HG03378 (cell line): Measurements from ENCODE around the gene KDR.

ENCODE experiments used
- ATAC-seq: cut with Tn5 transposase; IDR thresholded peaks from one replicate; pipeline ENCODE4 v1.9.1; 2021; ENCODE audit warnings: mild to moderate bottlenecking, moderate library complexity; ENCODE audit not compliant: unreplicated experiment

The KDR gene

DNA sequence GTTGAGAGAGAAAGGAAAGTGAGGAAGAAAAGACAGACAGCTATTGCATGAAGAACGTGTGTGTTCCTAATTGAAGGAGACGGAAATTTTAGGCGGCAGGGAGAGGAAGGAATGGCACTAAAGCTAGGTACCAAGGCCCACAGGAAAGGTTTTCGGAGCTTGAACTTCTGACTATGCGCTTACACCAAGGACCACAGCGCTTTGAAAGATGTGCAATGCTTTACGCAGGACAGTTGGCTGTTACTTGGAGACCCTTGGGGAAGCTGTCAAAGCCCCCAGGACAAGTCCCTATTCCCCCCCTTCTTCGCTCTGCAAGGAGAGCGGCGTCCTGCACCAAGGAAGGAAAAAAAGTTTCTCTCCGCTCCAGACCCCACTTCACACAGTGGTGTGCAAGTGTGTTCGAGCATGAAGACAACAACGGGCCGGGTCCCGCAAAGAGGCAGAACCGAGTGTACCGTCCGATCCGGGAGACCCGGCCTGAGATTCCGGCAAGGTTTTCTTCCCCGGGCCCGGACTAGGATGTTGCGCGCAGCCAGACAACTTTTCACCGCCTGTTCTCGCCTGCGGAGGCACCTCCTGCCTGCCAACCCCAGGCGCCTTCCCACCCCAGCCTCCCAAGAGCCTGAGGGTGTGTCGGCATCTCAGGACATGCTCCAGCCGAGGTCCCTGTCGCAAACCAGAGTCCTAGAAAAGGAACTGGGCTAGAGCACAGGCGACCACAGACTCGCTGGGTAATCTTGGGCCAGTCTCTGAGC is 896 bp downstream of the KDR start:
- no peak for ATAC-seq

DNA sequence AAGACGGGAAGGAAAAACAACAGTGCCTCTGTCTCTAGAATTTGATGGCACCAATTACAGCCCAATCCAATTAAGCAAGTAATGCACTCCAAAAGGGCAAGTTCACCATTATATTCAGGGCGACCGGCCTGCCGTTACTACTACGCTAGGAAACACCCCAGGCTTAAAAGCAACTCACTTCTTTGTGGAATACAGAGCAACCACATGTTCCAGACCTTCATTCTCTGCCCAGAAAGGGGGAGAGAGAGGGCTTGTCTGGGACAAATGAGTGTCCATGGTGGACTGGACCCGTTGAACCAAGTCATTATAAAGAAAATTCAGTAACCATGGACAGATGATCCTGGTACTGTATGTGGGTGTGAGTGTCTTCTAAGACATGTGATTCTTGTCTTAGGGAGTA is 1.6 kb downstream of the KDR start:
- ATAC-seq: no peak

DNA sequence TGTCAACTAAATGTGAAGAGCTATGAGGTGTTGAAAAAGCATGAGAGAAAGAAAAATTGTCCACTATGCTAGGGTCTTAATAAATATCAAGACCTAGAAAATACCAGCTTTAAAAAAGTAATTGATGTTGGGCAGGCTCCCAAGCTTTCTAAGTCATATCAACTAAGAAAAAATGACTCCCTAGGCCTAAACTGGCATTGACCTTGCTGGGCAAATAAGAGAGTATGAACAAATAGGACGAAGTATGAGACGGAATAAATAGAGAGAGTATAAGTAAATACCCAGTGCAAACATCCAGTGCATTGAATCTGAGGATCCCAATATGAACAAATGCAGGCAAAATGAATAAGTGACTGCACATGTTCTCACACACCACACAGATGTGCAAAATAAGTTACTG is 3.2 kb downstream of the KDR start:
- ATAC-seq: no peak

DNA sequence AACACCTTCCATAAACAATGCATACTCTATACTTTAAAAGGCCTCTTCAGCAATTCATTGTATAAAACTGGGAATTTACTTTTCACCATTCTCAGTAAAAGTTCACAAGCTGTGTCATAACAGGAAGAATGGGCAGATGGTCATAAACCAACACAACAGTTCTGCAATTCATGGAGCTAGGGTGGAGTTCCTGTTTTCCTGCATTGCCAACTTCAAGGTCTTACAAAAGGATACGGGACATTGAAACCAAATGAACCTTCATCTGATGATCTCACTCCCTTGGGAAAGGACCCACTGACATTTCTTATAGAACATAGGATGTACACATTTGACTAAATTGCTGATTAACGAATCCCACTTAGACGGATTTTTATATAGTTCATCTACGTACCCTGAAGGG is 4.1 kb downstream of the KDR start:
- ATAC-seq: no peak

DNA sequence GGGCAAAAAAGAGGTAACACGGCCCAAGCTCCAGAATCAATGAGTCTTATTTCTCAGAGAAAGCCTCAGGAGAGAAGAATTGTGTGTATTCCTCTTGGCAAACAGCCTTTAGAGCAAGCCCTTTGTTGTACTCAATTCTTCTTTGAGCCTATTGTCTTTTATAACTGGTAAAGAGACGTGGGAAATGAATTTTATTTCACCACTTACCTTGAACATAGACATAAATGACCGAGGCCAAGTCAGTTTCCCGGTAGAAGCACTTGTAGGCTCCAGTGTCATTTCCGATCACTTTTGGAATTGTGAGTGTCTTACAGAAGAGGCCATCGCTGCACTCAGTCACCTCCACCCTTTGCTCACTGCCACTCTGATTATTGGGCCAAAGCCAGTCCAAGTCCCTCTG is 7.0 kb downstream of the KDR start:
- ATAC-seq: no peak

DNA sequence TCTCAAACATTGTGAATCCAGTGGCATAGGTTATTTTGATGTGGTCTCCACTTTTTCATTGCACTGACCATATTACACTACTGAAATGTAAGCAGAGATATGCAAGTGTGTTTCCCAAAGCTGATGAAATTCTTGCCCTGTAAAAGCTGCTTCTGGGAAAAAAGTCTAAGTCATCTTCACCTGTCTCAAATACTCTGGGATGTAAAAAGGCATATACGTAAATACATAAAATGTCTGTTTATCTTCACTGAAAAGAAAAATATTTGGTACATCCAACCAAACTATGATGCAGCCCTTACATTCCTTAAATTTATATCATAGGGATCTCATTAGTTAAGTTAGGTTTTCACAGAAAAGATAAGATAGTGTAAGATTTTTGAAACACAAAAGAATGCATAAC is 7.9 kb downstream of the KDR start:
- ATAC-seq: no peak

DNA sequence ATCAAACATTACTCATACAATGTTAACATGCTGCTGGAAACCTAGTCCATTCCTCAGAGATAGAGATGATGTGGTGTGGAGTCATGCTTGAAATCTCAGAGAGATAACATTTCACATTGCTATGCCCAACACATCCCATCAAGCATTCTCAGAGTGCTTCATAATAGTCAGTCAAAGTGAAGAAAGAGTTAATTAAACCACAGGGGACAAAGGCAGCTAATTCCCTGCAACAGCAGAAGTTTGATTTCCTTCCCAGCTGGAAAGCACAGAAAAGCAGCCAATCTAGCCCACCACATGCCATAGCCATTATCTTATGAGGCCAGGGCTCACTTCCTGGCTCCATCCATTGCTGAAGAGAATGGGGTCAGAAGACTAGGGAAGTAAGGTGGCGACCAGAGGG is 8.9 kb downstream of the KDR start:
- no peak for ATAC-seq

DNA sequence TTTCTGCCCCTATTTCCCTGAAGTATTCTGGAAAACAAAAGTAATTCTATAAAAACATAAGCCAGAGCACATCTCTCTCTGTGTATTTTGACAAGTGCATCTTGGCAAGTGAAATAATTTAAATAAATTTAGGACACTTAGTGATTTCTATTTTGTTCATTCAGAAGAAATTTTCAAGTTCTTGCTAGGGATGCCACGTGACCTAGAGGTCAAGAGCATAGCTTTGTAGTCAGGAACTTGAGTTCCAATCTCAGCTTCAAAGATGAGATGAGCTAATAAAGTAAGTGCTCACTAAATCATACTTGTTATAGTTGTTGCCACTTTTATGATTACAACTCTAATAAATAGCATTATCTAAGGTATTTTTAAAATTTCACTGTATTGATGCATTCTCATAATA is 13.8 kb downstream of the KDR start:
- ATAC-seq: no peak

DNA sequence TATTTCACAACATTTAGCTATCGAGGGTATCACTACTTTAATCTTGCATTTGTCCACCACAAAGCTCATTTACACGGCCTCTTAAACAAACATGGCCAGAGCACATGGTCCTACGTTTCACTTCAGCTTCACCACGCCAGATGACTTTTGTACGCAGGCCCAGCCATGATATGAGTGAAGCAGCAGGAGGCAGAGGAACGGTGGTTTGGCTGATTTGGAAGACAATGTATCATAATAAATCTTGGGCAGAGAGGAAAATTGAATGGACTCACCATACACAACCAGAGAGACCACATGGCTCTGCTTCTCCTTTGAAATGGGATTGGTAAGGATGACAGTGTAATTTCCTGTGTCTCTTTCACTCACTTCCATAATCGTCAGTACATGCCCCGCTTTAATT is 15.3 kb downstream of the KDR start:
- no peak for ATAC-seq

DNA sequence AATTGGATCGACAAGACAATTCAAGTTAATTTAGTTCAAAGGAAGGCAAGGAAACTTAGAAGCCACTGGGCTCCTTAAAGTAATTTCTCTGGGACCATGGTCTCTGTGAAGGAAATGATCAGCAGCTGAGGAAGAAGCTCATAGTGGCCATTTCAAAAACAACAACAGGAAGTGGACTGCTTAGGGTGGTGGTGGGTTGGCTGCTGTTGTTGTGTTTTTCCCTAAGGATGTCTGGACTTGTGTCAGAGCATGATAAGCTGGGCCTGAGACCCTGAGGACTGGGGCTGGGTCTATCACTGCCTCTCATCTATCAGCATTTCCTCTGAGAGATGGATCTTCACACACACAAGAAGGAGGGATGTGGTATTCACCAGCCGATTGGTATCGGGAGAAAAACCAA is 18.3 kb downstream of the KDR start:
- no peak for ATAC-seq

DNA sequence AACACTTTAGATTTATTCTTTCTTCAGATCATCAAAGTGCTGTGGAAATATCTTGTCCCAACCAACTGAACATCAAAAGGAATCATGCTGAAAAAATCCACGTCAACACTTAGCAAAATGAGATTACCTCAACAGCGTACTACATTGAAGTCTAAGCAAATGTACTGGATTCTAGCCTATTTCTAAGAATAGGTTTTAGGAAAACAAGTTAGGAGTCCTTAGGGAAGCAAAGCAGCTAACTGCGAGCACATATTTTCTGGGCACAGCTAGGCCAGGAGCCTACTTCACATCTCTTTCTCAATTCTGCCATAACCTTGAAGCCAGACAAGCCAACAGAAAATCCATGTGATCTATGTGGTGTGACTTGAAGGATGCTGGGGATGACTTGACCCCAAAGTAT is 22.2 kb downstream of the KDR start:
- no peak for ATAC-seq

DNA sequence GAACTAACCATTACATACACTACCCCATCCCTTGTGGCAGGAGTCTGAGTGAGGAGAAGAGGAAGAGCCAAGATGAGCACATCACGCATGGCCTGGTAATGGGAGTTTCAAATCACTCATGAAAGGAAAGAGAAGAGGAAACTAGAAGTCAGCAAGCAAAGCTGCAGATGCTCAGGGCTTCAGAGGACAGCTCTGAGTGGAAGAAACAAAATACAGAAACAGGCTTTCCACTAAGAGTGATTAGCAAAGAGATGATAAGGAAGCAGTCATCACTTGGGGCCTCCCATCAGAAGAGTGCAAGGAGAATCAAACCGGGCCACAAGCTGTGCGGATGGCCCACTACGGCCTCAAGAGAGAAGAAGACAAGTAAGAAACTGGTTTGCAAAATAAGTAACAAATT is 25.6 kb downstream of the KDR start:
- no peak for ATAC-seq

DNA sequence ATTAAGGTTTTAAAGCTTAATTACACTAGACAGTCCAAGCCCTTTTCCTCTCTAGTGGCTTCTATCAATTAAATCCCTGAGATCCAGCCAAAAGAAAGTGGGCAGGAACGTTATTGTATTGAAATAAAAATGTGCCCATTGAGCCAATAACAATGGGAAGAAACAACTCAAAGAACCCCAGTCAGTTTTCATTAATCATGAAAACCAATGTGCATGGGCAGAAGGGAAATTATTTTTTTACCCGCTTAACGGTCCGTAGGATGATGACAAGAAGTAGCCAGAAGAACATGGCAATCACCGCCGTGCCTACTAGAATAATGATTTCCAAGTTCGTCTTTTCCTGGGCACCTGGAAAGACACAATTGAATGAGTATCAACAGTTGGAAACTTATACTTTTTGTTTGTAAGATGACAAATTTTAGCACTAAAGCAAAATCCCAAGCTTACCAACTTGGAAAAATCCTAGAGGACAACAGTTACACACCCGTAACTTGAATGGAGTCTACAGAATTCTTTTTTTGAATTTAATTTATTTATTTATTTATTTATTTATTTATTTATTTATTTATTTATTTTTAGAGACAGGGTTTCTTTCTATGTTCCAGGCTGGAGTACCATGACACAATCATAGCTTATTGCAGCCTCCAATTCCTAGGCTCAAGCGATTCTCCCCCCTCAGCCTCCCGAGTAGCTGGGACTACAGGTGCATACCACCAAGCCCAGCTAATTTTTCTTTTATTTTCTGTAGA is 26.8 kb downstream of the KDR start:
- no peak for ATAC-seq

DNA sequence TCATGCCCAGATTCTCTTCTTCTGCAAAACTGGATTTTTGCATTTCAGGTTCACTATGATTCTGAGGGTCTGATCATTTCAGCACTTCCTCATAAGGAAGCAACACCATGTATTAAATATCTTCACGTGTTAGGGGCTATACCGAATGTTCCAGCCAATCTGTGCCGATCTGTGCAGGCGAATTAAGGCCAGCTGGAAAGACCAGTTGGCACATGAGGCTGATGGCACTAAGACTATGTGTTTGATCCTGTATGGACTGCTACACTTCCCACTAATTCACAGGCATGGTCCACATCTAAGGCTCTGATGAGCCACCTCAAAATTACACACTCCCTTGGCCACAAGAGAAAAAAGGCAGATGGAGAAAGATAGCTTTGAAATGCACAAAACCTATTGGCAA is 28.8 kb downstream of the KDR start:
- ATAC-seq: no peak

DNA sequence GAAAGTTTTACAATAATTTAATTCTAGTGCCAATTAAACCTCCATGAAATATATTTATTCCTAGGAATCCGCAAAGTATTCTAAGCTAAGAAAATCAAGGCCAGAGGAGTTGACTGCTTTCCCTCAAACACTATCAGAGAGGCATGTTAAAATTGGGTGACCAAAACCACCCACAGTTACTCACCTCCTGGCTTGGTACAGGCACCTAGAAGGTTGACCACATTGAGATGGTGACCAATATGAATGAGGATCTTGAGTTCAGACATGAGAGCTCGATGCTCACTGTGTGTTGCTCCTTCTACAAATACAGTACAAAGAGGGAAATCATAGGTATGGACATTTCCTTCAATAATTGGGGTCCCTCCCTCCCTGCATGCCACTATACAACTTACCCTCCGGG is 29.4 kb downstream of the KDR start:
- no peak for ATAC-seq

DNA sequence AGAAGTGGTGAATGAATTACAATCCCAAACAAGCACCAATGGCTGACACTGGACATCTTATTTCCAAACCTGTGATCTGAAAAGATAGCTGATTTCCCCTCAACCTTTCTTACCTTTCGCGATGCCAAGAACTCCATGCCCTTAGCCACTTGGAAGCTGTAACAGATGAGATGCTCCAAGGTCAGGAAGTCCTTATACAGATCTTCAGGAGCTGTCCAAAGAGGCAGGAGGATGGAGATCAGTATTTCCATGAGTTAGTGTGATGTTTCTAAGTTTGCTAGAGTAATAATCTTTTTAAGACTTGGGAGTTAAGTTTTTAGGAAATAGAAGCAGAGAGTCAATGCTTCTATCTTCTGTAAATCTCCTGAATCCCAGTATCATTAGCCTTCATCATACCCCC is 32.9 kb downstream of the KDR start:
- no peak for ATAC-seq

DNA sequence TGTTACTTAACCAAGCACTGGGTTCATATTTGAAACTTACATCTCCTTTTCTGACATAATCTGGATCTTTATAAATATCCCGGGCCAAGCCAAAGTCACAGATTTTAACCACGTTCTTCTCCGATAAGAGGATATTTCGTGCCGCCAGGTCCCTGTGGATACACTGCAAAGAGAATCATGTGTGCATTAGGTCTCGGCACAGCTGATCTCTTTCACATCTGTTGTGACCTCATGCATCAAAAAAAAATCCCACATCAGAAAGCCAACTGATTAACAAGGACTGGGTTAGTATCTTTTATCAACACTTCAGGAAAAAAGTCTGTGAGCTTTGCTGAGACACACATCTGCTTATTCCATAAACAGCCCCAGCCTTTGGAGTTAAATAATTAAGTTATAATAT is 35.5 kb downstream of the KDR start:
- ATAC-seq: no peak

DNA sequence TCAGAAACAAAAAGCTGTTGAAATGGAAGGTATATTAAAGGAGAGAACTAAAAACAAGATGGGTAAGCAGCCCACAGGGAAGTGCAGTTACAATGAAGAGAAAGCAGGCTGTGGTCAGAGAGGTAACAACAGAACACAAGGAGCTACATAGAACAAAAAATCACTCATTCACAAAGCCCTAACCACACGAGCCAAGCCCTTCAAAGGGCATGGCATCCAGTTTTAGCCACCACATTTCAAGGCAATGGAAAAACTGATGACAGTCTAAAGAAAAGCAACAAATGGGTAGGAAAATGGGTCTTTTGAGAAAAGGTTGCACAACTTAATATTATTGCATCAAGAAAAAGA is 37.5 kb downstream of the KDR start:
- no peak for ATAC-seq

DNA sequence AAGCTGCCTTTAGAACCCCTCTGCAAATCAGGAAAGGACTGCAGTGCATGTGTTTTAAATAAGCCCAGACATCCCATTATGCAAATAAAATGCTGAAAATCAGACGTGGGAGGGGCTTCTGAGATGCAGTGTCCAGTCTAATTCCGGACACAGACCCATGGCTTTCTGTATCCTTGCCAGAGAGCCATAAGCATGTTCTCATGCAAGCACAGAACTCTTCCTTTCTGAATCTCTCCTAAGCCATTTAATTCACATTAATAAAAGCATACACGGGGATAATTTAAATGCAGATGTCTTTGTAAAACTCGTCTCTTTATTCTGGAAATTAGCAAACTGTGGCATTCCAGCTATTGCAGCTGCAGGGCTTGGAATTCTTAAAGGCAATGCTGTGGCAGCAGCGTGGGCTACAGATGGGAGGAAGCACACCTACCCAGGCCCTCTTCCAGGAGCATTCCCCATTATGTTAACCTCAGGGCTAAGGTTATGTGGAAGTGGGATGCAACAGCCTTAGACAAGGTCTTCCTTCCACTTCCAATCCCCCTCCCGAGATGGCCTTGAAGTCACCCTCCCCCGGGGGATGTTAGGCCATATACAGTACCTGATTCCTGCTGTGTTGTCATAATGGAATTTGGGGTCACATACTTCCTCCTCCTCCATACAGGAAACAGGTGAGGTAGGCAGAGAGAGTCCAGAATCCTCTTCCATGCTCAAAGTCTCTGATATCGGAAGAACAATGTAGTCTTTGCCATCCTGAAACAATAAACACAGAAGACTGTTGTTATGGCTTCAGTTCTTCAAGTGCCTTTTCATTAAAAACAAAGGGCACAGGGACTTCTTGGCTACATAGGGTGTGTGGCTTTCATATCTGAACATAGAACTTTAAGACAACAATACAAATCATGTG is 38.1 kb downstream of the KDR start:
- no peak for ATAC-seq

DNA sequence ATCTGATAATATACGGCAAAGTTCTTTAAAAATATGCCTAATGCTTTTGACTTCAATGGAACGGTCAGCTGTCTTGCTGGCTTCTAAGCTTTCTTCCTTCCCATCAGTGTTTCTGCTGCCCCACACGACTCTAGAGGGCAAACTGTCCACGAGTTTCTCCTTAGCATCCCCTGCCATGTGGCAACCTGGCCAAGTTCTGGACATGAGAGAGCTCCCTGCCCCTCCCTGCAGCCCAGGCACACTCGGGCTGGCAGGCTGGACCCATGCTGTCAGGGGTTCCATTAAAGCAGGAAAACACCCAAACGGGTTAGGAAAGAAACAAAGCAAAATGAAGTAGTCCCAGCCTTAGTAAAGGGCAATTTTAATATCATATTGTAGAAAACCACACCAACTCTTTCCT is 38.8 kb downstream of the KDR start:
- ATAC-seq: no peak

DNA sequence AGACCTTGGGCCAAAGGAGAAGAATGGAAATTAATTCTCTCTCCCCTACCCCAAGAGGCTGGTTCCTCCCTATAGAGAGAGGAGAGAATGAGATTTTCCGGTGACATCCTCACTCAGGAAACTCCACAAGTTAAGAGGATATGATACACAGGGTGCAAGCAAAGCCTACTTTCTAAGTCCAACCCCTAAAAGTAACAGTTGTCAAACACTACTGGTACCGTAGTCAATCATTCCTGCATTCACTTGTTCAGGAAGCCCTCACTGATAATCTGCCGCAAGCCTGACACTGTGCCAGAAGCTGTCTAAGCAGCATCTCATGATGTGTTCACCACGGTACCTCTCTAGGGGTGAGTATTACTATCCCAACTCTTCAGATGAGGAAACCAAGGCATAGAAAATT is 41.7 kb downstream of the KDR start:
- no peak for ATAC-seq

DNA sequence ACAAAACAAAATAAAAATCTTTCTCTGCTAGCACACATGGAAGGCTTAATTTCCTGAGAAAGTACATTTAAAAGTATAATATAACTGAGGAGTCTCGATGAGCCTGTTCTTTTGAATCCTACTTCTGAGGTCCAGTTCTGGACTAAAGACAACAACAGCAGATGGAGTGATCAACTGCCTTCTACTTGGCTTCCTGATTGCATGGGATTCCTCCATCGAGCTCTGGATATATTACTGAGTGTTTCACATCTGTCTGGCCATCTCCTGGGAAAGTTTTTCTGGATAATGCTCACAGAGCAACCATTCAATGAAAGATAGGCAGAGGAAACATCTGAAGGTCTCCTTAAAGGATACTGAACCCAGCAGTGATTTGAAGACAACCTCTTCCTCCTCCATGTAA is 42.6 kb downstream of the KDR start:
- ATAC-seq: no peak
